SIG-M5 treated with dmso at 0.1 percent for 504 hours (cell line): ENCODE data around the gene TRMT112.
A peak's percentile ranks its signal among the peaks of the same experiment; 100 is the strongest.

Experiments
- DNase-seq: peaks from one replicate; lab custom pipeline; 2025; ENCODE audit not compliant: unreplicated experiment; lab: John Stamatoyannopoulos, UW

TRMT112 gene

DNA sequence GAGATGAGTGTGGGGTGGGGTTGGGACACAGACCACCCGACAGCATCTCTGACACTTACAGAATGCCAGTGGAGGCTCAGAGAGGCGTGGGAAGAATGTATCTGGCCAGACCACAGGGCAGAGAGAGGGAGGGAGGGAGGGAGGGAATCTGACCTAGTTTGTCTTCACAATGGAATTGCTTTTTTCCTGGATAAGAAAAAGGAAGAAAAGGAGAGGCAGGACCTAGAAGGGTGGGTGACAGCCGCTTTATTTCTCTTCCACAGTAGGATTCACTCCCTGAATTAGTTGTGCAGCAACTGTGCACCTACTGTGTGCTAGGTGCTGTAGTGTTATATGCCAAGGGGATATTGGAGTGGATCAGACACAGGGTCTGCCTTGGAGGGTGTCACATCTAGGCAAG lies 22.6 kb downstream of the TRMT112 start:
- no peak for DNase-seq

- DNase-seq = no peak
Observed at GRCh38 chr11:64292460-64293254, 24.7 kb downstream of the TRMT112 start.

DNA sequence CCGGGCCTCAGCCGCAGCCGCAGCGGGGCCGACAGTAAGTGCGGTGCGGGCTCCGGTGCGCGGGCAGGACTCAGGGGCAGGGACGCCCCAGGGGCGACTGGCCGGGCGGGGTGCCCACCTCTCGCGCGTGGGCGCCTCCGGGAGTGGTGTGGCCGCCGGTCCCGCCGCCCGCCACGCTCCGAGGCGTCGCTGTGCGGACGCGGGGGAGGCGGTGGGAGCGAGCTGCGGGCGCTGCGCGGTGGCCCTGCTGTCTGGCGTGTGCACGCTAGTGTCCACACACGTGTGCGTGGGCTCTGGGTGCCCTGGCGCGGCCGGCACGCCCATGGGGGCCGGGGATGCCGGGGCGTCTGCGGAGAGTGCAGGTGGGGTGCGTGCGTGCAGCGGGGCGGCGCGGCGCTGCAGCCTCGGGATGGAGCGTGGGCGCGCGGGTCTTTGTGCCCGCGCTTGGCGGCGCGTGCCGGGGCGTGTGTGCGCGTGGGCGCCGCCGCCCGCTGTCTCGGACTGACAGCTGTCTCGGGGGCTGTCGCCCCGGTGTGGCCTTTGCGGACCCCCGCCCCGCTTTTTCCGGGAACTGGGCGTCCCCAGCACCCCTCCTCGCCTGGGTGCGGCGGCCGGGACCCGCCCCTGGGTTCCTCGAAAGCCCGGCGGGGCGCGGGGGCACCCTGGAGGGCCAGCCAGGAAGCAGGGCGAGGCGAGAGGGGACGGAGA lies 25.5 kb downstream of the TRMT112 start:
- DNase-seq = no peak

- no peak for DNase-seq
Observed at GRCh38 chr11:64291262-64291751, 26.1 kb downstream of the TRMT112 start, which contains the start of gene KCNK4. KCNK4 (plus strand) TSS chr11:64291302; CDS start chr11:64293019, 1,717 bp downstream.

DNA sequence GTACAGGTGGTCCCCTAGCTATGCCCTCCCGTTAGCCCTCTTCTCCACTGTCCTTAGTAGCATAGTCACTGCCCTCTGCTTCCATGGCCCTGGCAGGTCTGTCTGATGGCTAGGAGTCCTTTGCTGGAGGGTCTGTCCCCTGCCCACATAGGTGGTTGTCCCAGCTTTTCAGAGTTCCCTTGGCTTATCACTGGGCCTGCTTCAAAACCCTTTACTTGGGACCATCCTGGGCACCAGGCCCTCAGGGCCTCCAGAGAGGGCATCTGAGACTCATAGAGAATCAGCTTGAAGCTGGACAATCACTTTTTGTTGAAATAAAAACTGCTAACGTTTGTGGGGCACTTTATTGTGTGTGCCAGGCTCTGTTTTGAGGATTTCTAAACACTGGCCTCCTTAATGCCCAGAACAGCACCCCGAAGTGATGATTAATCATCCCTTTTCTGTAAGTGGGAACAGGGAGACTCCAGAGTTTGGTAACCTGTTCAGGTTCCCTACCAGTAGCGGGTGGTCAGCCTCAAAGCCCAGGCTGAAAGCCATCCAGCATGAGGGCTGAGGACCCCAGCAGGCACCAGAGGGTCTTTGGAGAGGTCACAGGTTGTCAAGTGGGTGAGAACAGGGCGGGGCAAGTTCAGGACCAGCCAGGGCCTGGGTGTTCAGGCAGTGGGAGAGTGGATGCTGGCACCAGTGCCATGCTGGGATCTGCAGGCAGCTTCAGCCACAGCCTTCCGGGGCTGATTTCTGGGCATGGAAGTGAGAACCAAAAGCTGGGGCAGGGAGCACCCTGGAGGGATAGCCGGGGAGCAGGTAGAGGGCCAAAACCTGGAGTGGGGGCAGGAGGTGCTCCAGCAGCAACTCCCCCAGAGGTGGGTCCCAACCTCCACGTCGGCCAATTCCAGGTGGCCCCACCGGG lies 26.8 kb downstream of the TRMT112 start:
- DNase-seq = no peak

DNA sequence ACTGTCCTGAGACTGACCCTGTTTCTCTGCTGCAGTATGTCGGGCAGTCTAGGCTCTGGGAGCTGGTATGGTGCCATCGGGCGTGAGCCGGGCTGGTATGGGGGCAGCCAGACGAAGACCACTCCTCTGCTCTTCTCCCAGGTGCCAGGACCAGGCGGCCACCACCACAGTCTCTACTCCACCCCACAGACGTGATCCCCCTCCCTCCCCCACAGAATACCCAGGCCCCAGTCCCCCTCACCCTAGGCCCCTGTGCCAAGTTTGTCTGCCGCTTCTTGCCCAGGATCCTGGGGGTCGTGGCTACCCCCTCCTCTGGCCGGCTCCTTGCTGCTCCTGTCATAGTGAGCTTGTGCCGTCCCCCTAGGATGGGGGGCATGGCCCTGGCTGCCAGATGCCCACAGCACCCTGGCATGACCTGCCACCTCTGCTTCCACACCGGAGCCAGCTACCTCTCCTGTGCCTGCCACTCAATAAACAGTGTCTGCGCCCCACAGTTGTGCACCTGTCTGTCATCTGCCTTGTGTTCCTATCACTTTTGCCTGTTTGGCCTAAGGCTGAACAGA lies 28.3 kb downstream of the TRMT112 start:
- no peak for DNase-seq

GRCh38 chr11:64288353-64288750 lies 29.0 kb downstream of the TRMT112 start:
- DNase-seq = no peak

- DNase-seq = no peak
Observed at GRCh38 chr11:64287676-64288352, 29.5 kb downstream of the TRMT112 start.

DNA sequence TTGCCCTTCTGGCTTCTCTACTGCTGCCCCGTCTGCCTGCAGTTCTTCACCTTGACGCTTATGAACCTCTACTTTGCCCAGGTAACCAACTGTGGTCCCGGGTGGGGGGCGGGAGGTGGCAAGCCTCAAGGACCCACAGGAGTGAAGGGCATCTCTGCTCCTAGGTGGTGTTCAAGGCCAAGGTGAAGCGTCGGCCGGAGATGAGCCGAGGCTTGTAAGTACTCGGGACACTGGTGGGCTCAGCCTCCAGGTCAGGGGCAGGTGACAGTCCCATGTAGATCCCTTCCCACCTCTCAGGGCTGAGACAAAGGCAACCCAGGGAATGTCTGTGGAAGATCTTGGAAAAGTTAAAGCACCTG lies 30.6 kb downstream of the TRMT112 start:
- DNase-seq = no peak

GRCh38 chr11:64285885-64286800 lies 31.2 kb downstream of the TRMT112 start:
- DNase-seq = no peak

GRCh38 chr11:64284962-64285884 lies 32.1 kb downstream of the TRMT112 start, which contains the start of gene GPR137:
GPR137 (plus strand) TSS chr11:64285848; CDS start chr11:64286525, 677 bp downstream.
- DNase-seq = peak; percentile 69

- DNase-seq = peak; percentile 93
Observed at GRCh38 chr11:64284048-64284961, 33.1 kb downstream of the TRMT112 start, which contains the start of gene BAD. BAD (minus strand) TSS chr11:64284665; CDS start chr11:64284368, 297 bp downstream.

- no peak for DNase-seq
Observed at GRCh38 chr11:64283092-64283491, 34.3 kb downstream of the TRMT112 start.

GRCh38 chr11:64281957-64282770 lies 35.2 kb downstream of the TRMT112 start:
- no peak for DNase-seq

DNA sequence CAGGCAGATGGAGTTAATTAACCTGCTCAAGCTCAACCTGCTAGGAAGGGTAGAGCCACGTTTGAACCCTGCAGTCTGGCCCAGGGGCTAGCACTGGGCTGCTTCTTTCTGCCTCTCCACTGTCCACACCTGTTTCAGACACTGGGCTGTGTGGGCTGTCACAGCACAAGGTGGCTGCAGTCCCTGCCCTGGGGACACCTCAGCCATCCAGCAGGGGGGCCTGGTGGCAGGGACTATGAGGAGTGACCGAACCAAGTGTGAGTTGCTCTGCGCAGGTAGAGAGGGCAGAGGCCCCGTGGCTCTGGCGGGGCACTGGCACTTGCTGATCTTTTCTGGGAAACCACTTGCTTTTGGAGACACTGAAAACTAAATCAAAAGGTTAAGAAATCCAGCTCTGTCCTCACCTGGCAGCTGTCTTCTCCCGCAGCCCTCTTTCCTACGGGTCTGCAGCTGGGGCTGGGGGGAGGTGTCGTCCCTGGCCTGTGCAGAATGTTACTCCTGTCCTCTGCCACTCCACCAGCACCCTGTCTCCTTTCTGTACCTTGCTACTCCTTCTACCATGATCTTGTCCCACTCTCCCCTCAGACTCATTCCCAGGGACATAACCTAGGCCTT lies 38.7 kb downstream of the TRMT112 start:
- DNase-seq = no peak
